HEK293 (cell line): ENCODE measurements around the gene VWDE.

Experiments
- CTCF ChIA-PET: fragments of 350-600 bp; formaldehyde crosslinking; extraction: SDS; loops from one replicate; lab custom pipeline; 2021; ENCODE audit warnings: antibody characterized with exemption; lab: Yijun Ruan, JAX
- POLR2A ChIA-PET: fragments of 300-600 bp; formaldehyde crosslinking; extraction: SDS; loops from one replicate; lab custom pipeline; 2020; ENCODE audit warnings: antibody characterized with exemption, inconsistent platforms; lab: Yijun Ruan, JAX
- H3K27ac ChIP-seq: fragments of 200-500 bp; sonication (Bioruptor generic); 2 replicates; pipeline ENCODE4 v1.5.1; 2014; ENCODE audit warnings: low read depth, low read length, control low read depth, inconsistent platforms; ENCODE audit errors: extremely low read depth
- H3K36me3 ChIP-seq, 2 experiments: fragments of 200-500 bp in 1 of 2; sonication (Bioruptor generic) in 1 of 2; 1 replicate in 1 of 2; 2 replicates in 1 of 2; pipeline ENCODE4 v1.5.1; 2014 to 2017; ENCODE audit warnings: inconsistent platforms in 2 of 2, low read length in 2 of 2; ENCODE audit not compliant: control insufficient read depth in 2 of 2, insufficient read depth in 1 of 2
- H3K4me1 ChIP-seq: fragments of 200-500 bp; sonication (Bioruptor generic); 2 replicates; pipeline ENCODE4 v1.5.1; 2014; ENCODE audit warnings: mild to moderate bottlenecking, low read length, inconsistent platforms; ENCODE audit not compliant: control insufficient read depth, insufficient read depth
- H3K4me3 ChIP-seq: 2 replicates; pipeline ENCODE4 v1.5.1; 2011; ENCODE audit warnings: low read depth, mild to moderate bottlenecking, control low read depth, low read length, moderate library complexity
- H3K9me3 ChIP-seq: fragments of 200-500 bp; sonication (Bioruptor generic); 2 replicates; pipeline ENCODE4 v1.5.1; 2014; ENCODE audit warnings: low read depth, low read length, inconsistent platforms; ENCODE audit not compliant: control insufficient read depth, insufficient read depth
- KLF8 ChIP-seq: fragments of 450-650 bp; formaldehyde crosslinking; IDR thresholded peaks from 2 replicates; pipeline ENCODE4 v1.5.1; 2016; ENCODE audit warnings: missing biosample characterization, missing genetic modification characterization
- OVOL3 ChIP-seq: fragments of 450-650 bp; formaldehyde crosslinking; IDR thresholded peaks from 2 replicates; pipeline ENCODE4 v1.5.1; 2016; ENCODE audit warnings: missing biosample characterization, missing genetic modification characterization
- REPIN1 ChIP-seq: fragments of 450-650 bp; formaldehyde crosslinking; IDR thresholded peaks from 2 replicates; pipeline ENCODE4 v1.5.1; 2017; ENCODE audit warnings: missing biosample characterization, missing genetic modification characterization, low read depth
- SP3 ChIP-seq: fragments of 450-650 bp; formaldehyde crosslinking; IDR thresholded peaks from 2 replicates; pipeline ENCODE4 v1.5.1; 2016; ENCODE audit warnings: missing biosample characterization, missing genetic modification characterization
- TRIM28 ChIP-seq: IDR thresholded peaks from 2 replicates; pipeline ENCODE4 v1.6.1; 2011; ENCODE audit warnings: low read length, control low read depth, borderline replicate concordance
- YY2 ChIP-seq: fragments of 450-650 bp; formaldehyde crosslinking; IDR thresholded peaks from 2 replicates; pipeline ENCODE4 v1.5.1; 2016; ENCODE audit warnings: missing biosample characterization, missing genetic modification characterization
- ZEB2 ChIP-seq: fragments of 450-650 bp; formaldehyde crosslinking; IDR thresholded peaks from 2 replicates; pipeline ENCODE4 v1.5.1; 2016; ENCODE audit warnings: missing biosample characterization, missing genetic modification characterization
- ZFP69B ChIP-seq: fragments of 450-650 bp; formaldehyde crosslinking; IDR thresholded peaks from 2 replicates; pipeline ENCODE4 v1.5.1; 2016; ENCODE audit warnings: missing biosample characterization, missing genetic modification characterization
- ZNF138 ChIP-seq: fragments of 450-650 bp; formaldehyde crosslinking; IDR thresholded peaks from 2 replicates; pipeline ENCODE4 v1.5.1; 2016; ENCODE audit warnings: missing biosample characterization, missing genetic modification characterization, borderline replicate concordance
- ZNF140 ChIP-seq: fragments of 450-650 bp; formaldehyde crosslinking; IDR thresholded peaks from 2 replicates; pipeline ENCODE4 v1.5.1; 2016; ENCODE audit warnings: missing biosample characterization, missing genetic modification characterization
- ZNF174 ChIP-seq: fragments of 450-650 bp; formaldehyde crosslinking; IDR thresholded peaks from 2 replicates; pipeline ENCODE4 v1.5.0; 2017; ENCODE audit warnings: missing biosample characterization, mild to moderate bottlenecking, missing genetic modification characterization
- ZNF202 ChIP-seq: fragments of 450-650 bp; formaldehyde crosslinking; IDR thresholded peaks from 2 replicates; pipeline ENCODE4 v1.5.1; 2016; ENCODE audit warnings: missing biosample characterization, missing genetic modification characterization, borderline replicate concordance
- ZNF214 ChIP-seq: fragments of 450-650 bp; formaldehyde crosslinking; IDR thresholded peaks from 2 replicates; pipeline ENCODE4 v1.5.1; 2017; ENCODE audit warnings: missing biosample characterization, mild to moderate bottlenecking, missing genetic modification characterization, borderline replicate concordance
- ZNF585B ChIP-seq: fragments of 450-650 bp; formaldehyde crosslinking; IDR thresholded peaks from 2 replicates; pipeline ENCODE4 v1.5.1; 2016; ENCODE audit warnings: missing biosample characterization, missing genetic modification characterization
- ZNF654 ChIP-seq: fragments of 450-650 bp; formaldehyde crosslinking; IDR thresholded peaks from 2 replicates; pipeline ENCODE4 v1.5.1; 2016; ENCODE audit warnings: low read depth, missing biosample characterization, missing genetic modification characterization
- ZNF791 ChIP-seq: fragments of 450-650 bp; formaldehyde crosslinking; IDR thresholded peaks from 2 replicates; pipeline ENCODE4 v1.5.1; 2016; ENCODE audit warnings: missing biosample characterization, missing genetic modification characterization
- ZNF830 ChIP-seq: fragments of 450-650 bp; IDR thresholded peaks from 2 replicates; pipeline ENCODE4 v1.5.0; 2018; ENCODE audit warnings: missing biosample characterization, missing genetic modification characterization, low read depth, mild to moderate bottlenecking, moderate library complexity
- TF ChIP-seq, protein P1 (sequence below): fragments of 450-650 bp; formaldehyde crosslinking; IDR thresholded peaks from 2 replicates; pipeline ENCODE4 v1.5.1; 2016; ENCODE audit warnings: missing biosample characterization, missing genetic modification characterization
- TF ChIP-seq, protein P2 (sequence below): fragments of 450-650 bp; formaldehyde crosslinking; IDR thresholded peaks from 2 replicates; pipeline ENCODE4 v1.5.1; 2017; ENCODE audit warnings: missing biosample characterization, mild to moderate bottlenecking, missing genetic modification characterization, moderate library complexity
- TF ChIP-seq, protein P3 (sequence below): fragments of 450-650 bp; formaldehyde crosslinking; IDR thresholded peaks from 2 replicates; pipeline ENCODE4; 2016; ENCODE audit warnings: missing biosample characterization, missing genetic modification characterization
- TF ChIP-seq, protein P4 (sequence below): fragments of 450-650 bp; IDR thresholded peaks from 2 replicates; pipeline ENCODE4 v1.5.1; 2018; ENCODE audit warnings: missing biosample characterization, missing genetic modification characterization
- TF ChIP-seq, protein P5 (sequence below): fragments of 450-650 bp; formaldehyde crosslinking; IDR thresholded peaks from 2 replicates; pipeline ENCODE4 v1.5.1; 2017; ENCODE audit warnings: missing biosample characterization, missing genetic modification characterization

The VWDE gene

DNA sequence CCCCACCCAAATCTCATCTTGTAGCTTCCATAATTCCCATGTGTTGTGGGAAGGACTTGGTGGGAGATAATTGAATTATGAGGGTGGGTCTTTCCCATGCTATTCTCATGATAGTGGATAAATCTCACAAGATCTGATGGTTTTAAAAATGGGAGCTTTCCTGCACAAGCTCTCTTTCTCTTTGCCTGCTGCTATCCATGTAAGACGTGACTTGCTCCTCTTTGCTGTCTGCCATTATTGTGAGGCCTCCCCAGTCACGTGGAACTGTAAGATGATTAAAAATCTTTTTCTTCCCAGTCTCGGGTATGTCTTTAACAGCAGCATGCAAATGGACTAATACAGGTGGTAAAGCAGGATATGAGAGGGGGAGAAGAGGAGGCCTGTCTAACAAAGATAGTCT, 104.3 kb downstream of the VWDE start (continued):
- TF ChIP-seq, protein P1, sequence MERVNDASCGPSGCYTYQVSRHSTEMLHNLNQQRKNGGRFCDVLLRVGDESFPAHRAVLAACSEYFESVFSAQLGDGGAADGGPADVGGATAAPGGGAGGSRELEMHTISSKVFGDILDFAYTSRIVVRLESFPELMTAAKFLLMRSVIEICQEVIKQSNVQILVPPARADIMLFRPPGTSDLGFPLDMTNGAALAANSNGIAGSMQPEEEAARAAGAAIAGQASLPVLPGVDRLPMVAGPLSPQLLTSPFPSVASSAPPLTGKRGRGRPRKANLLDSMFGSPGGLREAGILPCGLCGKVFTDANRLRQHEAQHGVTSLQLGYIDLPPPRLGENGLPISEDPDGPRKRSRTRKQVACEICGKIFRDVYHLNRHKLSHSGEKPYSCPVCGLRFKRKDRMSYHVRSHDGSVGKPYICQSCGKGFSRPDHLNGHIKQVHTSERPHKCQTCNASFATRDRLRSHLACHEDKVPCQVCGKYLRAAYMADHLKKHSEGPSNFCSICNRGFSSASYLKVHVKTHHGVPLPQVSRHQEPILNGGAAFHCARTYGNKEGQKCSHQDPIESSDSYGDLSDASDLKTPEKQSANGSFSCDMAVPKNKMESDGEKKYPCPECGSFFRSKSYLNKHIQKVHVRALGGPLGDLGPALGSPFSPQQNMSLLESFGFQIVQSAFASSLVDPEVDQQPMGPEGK (tag by site-specific recombination) = no peak
- TF ChIP-seq ZNF585B = no peak
- TF ChIP-seq TRIM28 = no peak

DNA sequence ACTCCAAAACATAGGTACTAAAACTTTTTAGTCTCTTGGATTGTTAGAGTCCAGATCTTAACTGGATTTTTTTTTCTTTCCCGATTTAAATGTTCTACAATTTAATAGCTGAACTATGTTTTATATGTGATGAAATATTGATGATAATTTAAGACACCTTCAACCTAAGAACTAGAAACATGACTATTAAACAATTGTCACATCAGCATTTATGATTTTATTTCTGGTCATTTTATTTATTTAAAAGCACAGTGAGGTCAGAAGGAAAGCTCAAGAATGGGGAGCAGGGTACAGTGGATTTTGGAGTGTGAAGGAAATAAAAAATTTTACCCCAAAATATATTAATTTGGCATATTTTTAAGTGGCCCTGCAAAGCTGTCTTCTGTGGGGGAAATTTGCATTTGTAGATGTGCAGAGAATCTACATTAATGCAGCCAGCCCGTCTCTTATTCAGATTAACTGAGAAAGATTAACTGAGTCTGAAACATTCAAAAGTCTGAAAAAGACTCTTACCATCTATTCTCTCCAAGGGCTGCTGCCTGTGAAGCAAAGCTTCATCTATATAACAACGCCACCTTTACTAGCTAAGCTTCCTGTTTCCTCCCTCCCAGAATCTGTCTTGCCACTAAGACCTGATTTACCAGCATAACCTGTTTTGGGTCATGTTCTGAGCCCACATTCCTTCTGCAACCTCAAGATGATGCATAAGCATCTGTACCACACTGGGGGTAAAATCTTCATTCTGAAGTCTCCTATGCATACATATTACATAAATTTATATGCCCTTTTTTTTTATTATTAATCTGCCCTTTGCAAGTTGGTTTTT, 106.2 kb downstream of the VWDE start:
- H3K4me3 ChIP-seq = no peak overlapping the region
- TF ChIP-seq ZFP69B (tag by site-specific recombination) (no peak), ZEB2 (tag by site-specific recombination) (no peak), ZNF791 (tag by site-specific recombination) (no peak)
- TF ChIP-seq, protein P2, sequence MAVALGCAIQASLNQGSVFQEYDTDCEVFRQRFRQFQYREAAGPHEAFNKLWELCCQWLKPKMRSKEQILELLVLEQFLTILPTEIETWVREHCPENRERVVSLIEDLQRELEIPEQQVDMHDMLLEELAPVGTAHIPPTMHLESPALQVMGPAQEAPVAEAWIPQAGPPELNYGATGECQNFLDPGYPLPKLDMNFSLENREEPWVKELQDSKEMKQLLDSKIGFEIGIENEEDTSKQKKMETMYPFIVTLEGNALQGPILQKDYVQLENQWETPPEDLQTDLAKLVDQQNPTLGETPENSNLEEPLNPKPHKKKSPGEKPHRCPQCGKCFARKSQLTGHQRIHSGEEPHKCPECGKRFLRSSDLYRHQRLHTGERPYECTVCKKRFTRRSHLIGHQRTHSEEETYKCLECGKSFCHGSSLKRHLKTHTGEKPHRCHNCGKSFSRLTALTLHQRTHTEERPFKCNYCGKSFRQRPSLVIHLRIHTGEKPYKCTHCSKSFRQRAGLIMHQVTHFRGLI (tag by site-specific recombination) = no peak
- H3K4me1 ChIP-seq = no peaks in the 10 kb centered on the region
- ChIA-PET CTCF (no interaction called here), POLR2A (no interaction called here)
- no peaks in the 10 kb centered on the region for H3K9me3 ChIP-seq
- H3K36me3 ChIP-seq = no peaks in the 10 kb centered on the region
- H3K27ac ChIP-seq = no peak overlapping the region

DNA sequence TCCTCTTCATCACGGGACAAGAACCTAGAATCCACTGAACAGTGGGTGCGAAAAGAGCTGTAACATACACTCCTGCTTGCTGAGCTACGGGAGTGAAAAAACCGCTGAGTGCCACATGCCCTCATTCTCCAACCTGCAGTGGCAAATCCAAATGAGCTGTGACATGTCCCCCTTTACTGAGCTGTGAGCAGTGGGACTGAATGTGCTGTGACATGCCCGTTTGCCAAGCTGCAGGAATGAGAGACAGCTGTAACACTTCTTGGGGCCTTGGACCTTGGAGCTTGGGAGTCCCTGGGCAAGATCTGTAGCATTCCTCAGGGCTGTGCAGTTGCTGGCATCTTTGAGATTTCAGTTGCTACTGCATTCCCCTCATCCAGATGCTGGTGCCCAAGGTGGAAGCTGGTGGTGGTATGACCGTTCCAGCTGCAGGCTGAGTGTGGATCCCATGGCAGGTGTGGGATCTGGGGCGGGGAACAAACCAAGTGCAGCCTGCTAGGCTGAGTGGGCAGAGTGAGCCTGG, 107.6 kb downstream of the VWDE start:
- Histone ChIP-seq H3K4me1 (no peaks in the 10 kb centered on the region), H3K36me3 (no peaks in the 10 kb centered on the region), H3K9me3 (no peaks in the 10 kb centered on the region), H3K27ac (no peak overlapping the region), H3K4me3 (no peak overlapping the region)
- TF ChIP-seq ZNF654 (tag by site-specific recombination) = no peak
- no peak for TF ChIP-seq ZNF138 (tag by site-specific recombination)
- TF ChIP-seq YY2 (tag by site-specific recombination) = no peak
- no peak for TF ChIP-seq ZNF830
- TF ChIP-seq ZNF214 = no peak
- TF ChIP-seq KLF8 = no peak
- TF ChIP-seq ZNF174 (tag by site-specific recombination) = no peak
- TF ChIP-seq, protein P3, sequence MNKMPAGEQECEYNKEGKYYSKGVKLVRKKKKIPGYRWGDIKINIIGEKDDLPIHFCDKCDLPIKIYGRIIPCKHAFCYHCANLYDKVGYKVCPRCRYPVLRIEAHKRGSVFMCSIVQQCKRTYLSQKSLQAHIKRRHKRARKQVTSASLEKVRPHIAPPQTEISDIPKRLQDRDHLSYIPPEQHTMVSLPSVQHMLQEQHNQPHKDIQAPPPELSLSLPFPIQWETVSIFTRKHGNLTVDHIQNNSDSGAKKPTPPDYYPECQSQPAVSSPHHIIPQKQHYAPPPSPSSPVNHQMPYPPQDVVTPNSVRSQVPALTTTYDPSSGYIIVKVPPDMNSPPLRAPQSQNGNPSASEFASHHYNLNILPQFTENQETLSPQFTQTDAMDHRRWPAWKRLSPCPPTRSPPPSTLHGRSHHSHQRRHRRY (tag by site-specific recombination) = no peak
- CTCF ChIA-PET = interaction anchor here (0.7 kb wide), 1 partner anchor 10 kb away, joined by 3 read pairs; no protein-coding TSS in a partner anchor
- POLR2A ChIA-PET = no interaction called here

DNA sequence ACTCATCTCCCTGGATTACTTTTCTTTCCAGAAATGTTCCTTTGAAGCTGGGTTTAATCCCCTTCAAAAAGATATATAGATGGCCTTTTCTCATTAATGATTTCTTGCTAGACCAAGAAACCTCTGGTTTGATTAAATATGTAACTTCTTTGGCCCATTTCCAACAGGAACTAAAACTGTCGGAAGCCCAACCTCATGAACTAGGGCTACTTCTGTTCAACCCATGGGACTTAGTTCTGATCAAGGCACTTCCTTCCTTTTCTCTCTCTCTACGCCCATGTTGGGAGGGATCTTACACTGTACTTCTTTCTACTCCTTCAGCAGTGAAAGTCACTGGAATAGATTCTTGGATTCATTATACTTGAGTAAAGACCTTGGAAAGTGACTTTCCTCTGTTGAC, 109.0 kb downstream of the VWDE start:
- ChIA-PET CTCF (interaction anchor here (0.8 kb wide), 1 partner anchor 164 kb away, joined by 3 read pairs; no protein-coding TSS in a partner anchor), POLR2A (no interaction called here)
- Histone ChIP-seq H3K4me1 (no peaks in the 10 kb centered on the region), H3K27ac (no peak overlapping the region), H3K9me3 (no peaks in the 10 kb centered on the region), H3K36me3 (no peaks in the 10 kb centered on the region), H3K4me3 (no peak overlapping the region)
- no peak for TF ChIP-seq OVOL3 (tag by site-specific recombination)
- TF ChIP-seq ZNF140 (tag by site-specific recombination) = no peak
- TF ChIP-seq REPIN1 (tag by site-specific recombination) = no peak
- no peak for TF ChIP-seq SP3 (tag by site-specific recombination)
- TF ChIP-seq, protein P4, sequence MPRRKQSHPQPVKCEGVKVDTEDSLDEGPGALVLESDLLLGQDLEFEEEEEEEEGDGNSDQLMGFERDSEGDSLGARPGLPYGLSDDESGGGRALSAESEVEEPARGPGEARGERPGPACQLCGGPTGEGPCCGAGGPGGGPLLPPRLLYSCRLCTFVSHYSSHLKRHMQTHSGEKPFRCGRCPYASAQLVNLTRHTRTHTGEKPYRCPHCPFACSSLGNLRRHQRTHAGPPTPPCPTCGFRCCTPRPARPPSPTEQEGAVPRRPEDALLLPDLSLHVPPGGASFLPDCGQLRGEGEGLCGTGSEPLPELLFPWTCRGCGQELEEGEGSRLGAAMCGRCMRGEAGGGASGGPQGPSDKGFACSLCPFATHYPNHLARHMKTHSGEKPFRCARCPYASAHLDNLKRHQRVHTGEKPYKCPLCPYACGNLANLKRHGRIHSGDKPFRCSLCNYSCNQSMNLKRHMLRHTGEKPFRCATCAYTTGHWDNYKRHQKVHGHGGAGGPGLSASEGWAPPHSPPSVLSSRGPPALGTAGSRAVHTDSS (tag by site-specific recombination) = no peak
- TF ChIP-seq ZNF202 (tag by site-specific recombination) = no peak
- TF ChIP-seq, protein P5, sequence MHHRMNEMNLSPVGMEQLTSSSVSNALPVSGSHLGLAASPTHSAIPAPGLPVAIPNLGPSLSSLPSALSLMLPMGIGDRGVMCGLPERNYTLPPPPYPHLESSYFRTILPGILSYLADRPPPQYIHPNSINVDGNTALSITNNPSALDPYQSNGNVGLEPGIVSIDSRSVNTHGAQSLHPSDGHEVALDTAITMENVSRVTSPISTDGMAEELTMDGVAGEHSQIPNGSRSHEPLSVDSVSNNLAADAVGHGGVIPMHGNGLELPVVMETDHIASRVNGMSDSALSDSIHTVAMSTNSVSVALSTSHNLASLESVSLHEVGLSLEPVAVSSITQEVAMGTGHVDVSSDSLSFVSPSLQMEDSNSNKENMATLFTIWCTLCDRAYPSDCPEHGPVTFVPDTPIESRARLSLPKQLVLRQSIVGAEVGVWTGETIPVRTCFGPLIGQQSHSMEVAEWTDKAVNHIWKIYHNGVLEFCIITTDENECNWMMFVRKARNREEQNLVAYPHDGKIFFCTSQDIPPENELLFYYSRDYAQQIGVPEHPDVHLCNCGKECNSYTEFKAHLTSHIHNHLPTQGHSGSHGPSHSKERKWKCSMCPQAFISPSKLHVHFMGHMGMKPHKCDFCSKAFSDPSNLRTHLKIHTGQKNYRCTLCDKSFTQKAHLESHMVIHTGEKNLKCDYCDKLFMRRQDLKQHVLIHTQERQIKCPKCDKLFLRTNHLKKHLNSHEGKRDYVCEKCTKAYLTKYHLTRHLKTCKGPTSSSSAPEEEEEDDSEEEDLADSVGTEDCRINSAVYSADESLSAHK (tag by site-specific recombination) = no peak
